Lower leg skin (tissue), 4 donors: ENCODE results near the gene YBEY. TPM values are rescaled to one million over a fixed set of nuclear protein-coding genes. Genes with fewer than 3 reads are reported as not detected.
A peak's percentile ranks its signal among the peaks of the same experiment; 100 is the strongest.
"Not testable (repeated sequence)": the region's sequence is repeated elsewhere in the genome, so short reads cannot be mapped to it uniquely, and the experiment has no call there.

Experiments used
- DNase-seq, 2 donors: peaks; one replicate each; pipeline ENCODE4 v3.0.0-alpha.2; 2019; ENCODE audit warnings: low spot score in 2 of 2
- H3K4me3 ChIP-seq: fragments of 200-600 bp; sonication (generic); 2 replicates; pipeline ENCODE4 v1.5.1; 2017; ENCODE audit warnings: mild to moderate bottlenecking, low read depth; ENCODE audit not compliant: poor library complexity, severe bottlenecking
- POLR2A ChIP-seq, 2 donors: fragments of 450-650 bp; IDR thresholded peaks; one replicate each; pipeline ENCODE4 v1.6.1; 2016 to 2017; ENCODE audit warnings: antibody characterized with exemption in 2 of 2, mild to moderate bottlenecking in 1 of 2, moderate library complexity in 1 of 2
- WGBS, 2 donors: methylation state at CpG; one replicate each; pipeline ENCODE4 v1.1.5; 2018; 5-methylcytosine and 5-hydroxymethylcytosine counted together
- intact Hi-C: fragments of 100-400 bp; cut with DNase I; formaldehyde crosslinking; loops from one replicate; pipeline ENCODE4 v1.15.0; 2023; ENCODE audit warnings: low total_unique reads
- total RNA-seq, 4 donors: library from RNA; depleted of rRNA; stranded (reverse); fragments of >200 nt; gene quantifications; one replicate each; pipeline ENCODE4 v1.1.0, GENCODE V29; 2016
- TF ChIP-seq, protein P1 (sequence below), 3 donors: fragments of 450-650 bp; IDR thresholded peaks; one replicate each; pipeline ENCODE4 v1.5.1; 2016; ENCODE audit warnings: antibody characterized with exemption in 3 of 3, mild to moderate bottlenecking in 3 of 3, moderate library complexity in 2 of 3

The YBEY gene
- 10 to 100 TPM in 3 of 4 donors, 1 to 10 TPM in 1; 7.4 to 21.7 (median 17.0) TPM for total RNA-seq

- intact Hi-C loops = no loop called here
- no peak for TF ChIP-seq POLR2A (IDR thresholded peaks at IDR 0.05)
- TF ChIP-seq, protein P1, sequence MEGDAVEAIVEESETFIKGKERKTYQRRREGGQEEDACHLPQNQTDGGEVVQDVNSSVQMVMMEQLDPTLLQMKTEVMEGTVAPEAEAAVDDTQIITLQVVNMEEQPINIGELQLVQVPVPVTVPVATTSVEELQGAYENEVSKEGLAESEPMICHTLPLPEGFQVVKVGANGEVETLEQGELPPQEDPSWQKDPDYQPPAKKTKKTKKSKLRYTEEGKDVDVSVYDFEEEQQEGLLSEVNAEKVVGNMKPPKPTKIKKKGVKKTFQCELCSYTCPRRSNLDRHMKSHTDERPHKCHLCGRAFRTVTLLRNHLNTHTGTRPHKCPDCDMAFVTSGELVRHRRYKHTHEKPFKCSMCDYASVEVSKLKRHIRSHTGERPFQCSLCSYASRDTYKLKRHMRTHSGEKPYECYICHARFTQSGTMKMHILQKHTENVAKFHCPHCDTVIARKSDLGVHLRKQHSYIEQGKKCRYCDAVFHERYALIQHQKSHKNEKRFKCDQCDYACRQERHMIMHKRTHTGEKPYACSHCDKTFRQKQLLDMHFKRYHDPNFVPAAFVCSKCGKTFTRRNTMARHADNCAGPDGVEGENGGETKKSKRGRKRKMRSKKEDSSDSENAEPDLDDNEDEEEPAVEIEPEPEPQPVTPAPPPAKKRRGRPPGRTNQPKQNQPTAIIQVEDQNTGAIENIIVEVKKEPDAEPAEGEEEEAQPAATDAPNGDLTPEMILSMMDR (IDR thresholded peaks at IDR 0.05) = no peak
- peak; percentile 83 to 97 for DNase-seq
- H3K4me3 ChIP-seq = peak within 1 kb of the TSS; percentile 85
- 0 to 1% methylated on average over 54 to 84 of the region's 105 CpGs for WGBS, 2 donors
Observed at GRCh38 chr21:46285761-46286647, at the start of gene YBEY. Gene YBEY (plus strand): TSS chr21:46286342. CDS start chr21:46286914, 572 bp downstream.

DNA sequence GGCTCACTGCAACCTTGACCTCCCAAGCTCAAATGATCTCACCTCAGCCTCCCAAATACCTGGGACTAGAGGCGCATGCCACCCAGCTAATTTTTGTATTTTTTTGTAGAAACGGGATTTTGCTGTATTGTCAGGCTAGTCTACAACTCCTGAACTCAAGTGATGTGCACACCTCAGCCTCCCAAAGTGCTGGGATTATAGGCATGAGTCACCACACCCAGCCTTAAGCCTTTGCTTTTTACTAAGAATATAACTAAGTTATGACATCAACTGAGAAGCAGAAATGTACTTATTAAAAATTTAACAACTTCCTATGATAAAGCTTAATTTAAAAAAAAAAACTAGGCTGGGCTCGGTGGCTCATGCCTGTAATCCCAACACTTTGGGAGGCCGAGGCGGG is 48.7 kb upstream of the YBEY start:
- TF ChIP-seq POLR2A (IDR thresholded peaks at IDR 0.05) = no peak
- WGBS, 2 donors = 96% methylated on average over 5 of the region's 5 CpGs; no CpG with 5 or more reads in 1 of the 2 donors
- intact Hi-C loops = no loop called here
- H3K4me3 ChIP-seq = no peak overlapping the region
- DNase-seq = no peak

GRCh38 chr21:46239817-46240325 is 46.3 kb upstream of the YBEY start:
- TF ChIP-seq, protein P1 (IDR thresholded peaks at IDR 0.05) = no peak
- no peak for TF ChIP-seq POLR2A (IDR thresholded peaks at IDR 0.05)
- WGBS, 2 donors = 85 to 88% methylated on average over 7 of the region's 7 CpGs
- H3K4me3 ChIP-seq = no peak overlapping the region
- intact Hi-C loops = no loop called here
- no peak for DNase-seq

DNA sequence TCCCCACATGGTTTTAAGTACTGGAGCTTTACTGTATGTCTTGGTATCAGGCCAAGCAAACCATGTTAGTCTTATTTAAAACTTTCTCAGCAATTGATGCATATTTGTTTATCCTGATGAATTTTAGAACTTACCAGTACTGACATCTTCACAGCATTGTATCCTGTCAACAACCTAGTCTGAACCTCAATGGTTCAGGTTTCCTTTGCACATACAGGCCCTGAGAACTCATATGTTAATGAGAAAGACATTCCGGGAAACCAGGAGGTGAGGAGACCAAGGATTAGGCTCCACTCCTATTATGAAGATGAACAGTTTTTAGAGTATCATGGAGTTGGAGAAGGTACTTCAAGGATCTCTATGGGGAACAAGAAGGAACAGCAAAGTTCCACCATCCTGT is 44.6 kb upstream of the YBEY start:
- H3K4me3 ChIP-seq, intact Hi-C loops, DNase-seq: not testable (repeated sequence)
- WGBS, 2 donors = 90 to 97% methylated on average over 1 of the region's 1 CpG

DNA sequence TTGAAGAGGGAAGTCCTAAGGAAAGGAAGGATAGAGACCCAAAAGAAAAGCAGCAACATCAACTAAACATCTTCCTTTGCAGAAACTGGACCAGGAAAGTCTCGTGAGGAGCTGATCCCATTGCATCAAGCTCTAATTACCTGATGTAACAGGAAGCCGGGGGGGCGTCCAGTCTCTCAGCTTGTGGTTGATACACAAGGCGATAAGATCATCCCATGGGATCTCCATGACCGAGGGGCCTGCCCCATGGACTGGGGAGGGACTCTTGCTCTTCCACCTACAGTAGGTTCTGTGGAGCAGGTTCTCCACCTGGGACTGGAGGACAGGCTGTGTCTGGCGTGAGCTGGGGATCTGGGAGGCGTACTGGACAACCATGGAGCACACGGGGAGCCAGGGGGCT is 42.8 kb upstream of the YBEY start:
- TF ChIP-seq, protein P1 (IDR thresholded peaks at IDR 0.05) = no peak
- TF ChIP-seq POLR2A (IDR thresholded peaks at IDR 0.05) = no peak
- no peak for DNase-seq
- 90% methylated on average over 8 of the region's 8 CpGs for WGBS, 2 donors
- intact Hi-C loops = no loop called here
- no peak overlapping the region for H3K4me3 ChIP-seq

GRCh38 chr21:46243960-46244361 is 42.2 kb upstream of the YBEY start:
- intact Hi-C loops = no loop called here
- 81 to 89% methylated on average over 3 of the region's 3 CpGs for WGBS, 2 donors
- DNase-seq = no peak
- no peak for TF ChIP-seq POLR2A (IDR thresholded peaks at IDR 0.05)
- TF ChIP-seq, protein P1 (IDR thresholded peaks at IDR 0.05) = no peak
- H3K4me3 ChIP-seq = no peak overlapping the region
